Measurements from ENCODE around the gene INTS15.

INTS15 gene

GRCh38 chr7:6616854-6617643, 27.2 kb downstream of the INTS15 start:
- TF ChIP-seq, protein P1, sequence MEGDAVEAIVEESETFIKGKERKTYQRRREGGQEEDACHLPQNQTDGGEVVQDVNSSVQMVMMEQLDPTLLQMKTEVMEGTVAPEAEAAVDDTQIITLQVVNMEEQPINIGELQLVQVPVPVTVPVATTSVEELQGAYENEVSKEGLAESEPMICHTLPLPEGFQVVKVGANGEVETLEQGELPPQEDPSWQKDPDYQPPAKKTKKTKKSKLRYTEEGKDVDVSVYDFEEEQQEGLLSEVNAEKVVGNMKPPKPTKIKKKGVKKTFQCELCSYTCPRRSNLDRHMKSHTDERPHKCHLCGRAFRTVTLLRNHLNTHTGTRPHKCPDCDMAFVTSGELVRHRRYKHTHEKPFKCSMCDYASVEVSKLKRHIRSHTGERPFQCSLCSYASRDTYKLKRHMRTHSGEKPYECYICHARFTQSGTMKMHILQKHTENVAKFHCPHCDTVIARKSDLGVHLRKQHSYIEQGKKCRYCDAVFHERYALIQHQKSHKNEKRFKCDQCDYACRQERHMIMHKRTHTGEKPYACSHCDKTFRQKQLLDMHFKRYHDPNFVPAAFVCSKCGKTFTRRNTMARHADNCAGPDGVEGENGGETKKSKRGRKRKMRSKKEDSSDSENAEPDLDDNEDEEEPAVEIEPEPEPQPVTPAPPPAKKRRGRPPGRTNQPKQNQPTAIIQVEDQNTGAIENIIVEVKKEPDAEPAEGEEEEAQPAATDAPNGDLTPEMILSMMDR (IDR thresholded peaks at IDR 0.05), result no peak

DNA sequence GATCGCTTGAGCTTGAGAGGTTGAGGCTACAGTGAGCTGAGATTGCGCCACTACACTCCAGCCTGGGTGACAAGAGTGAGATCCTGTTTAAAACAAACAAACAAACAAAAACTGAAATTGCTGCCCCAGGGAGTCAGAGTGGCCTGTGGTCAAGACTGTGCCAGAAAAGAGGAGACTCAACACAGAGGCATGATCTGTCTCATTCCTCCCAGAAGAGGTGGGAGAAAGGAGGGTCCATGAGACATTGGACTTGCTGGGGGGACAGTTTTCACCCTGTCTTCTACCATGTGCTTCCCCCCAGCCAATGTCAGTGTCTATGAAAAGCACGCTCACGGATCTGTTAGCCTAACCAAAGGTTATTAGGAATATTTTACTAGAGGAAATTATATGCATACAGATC, 28.8 kb downstream of the INTS15 start:
- TF ChIP-seq, protein P1 (IDR thresholded peaks at IDR 0.05), result no peak

DNA sequence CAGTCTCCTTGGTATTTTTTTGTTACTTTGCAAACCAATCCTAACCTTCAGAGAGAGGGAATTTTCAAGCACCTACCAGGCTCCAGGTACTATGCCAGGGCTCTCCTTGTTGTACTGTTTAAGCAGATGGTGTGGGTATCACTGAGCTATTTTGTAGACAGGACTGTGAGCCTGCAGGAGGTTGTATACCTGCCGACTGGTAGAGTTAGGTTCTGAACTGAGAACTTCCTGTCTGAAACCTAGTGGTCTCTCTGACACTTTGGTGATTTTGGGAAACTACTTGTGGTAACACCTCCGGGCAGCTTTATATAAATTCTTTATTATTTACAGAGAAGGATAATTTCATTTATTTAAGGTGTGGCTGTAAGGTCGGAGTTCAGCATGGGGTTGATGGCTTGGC, 30.1 kb downstream of the INTS15 start:
- TF ChIP-seq, protein P1 (IDR thresholded peaks at IDR 0.05), result no peak

DNA sequence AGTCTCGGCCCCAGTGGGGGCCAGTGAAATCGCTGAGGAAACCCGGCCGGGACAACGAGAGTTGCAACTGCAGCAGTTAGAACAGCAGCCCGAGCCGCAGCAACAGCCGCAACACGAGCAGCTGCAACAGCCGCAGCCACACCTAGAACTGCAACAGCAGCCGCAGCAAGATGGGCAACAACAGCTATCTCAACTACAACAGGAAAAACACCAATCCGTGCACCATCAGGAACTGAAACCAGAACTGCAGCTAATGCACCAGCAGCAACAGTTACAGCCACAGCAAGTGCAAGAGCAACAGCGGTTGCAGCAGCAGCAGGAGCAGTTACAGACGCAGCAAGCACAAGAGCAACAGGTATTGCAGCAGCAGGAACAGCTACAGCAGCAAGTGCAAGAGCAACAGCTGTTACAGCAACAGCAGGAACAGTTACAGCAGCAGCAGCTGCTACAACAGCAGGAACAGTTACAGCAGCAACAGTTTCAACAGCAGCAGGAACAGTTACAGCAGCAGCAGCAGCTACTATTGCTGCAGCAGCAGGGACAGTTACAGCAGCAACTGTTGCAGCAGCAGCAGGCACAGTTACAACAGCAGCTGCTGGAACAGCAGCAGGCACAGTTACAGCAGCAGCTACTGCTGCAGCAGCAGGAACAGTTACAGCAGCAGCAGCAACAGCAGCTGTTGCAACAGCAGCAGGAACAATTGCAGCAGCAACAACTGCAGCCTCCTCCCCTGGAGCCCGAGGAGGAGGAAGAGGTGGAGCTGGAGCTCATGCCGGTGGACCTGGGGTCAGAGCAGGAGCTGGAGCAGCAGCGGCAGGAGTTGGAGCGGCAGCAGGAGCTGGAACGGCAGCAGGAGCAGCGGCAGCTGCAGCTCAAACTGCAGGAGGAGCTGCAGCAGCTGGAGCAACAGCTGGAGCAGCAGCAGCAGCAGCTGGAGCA, 31.6 kb downstream of the INTS15 start:
- TF ChIP-seq, protein P1 (IDR thresholded peaks at IDR 0.05), result no peak

DNA sequence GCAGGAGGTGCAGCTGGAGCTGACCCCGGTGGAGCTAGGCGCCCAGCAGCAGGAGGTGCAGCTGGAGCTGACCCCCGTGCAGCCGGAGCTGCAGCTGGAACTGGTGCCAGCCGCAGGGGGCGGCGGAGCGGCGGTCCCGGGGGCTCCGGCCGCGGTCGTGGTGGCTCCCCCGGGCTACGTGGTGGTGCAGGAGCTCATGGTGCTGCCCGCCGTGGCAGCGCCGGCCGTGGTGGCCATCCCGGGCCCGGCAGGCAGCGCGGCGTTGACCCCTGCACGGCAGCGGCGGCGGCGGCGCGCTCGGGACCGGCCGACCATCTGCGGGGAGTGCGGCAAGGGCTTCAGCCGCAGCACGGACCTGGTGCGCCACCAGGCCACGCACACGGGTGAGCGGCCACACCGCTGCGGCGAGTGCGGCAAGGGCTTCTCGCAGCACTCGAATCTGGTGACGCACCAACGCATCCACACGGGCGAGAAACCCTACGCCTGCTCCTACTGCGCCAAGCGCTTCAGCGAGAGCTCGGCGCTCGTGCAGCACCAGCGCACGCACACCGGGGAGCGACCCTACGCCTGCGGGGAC, 32.4 kb downstream of the INTS15 start:
- TF ChIP-seq, protein P1 (IDR thresholded peaks at IDR 0.05), result no peak

GRCh38 chr7:6623589-6624245, 33.9 kb downstream of the INTS15 start:
- TF ChIP-seq, protein P1 (IDR thresholded peaks at IDR 0.05), result no peak

GRCh38 chr7:6624246-6624611, 34.4 kb downstream of the INTS15 start:
- TF ChIP-seq, protein P1 (IDR thresholded peaks at IDR 0.05), result no peak

Measured in LNCAP (cell line).